ENCODE measurements around the gene PRKAR1B.

DNA sequence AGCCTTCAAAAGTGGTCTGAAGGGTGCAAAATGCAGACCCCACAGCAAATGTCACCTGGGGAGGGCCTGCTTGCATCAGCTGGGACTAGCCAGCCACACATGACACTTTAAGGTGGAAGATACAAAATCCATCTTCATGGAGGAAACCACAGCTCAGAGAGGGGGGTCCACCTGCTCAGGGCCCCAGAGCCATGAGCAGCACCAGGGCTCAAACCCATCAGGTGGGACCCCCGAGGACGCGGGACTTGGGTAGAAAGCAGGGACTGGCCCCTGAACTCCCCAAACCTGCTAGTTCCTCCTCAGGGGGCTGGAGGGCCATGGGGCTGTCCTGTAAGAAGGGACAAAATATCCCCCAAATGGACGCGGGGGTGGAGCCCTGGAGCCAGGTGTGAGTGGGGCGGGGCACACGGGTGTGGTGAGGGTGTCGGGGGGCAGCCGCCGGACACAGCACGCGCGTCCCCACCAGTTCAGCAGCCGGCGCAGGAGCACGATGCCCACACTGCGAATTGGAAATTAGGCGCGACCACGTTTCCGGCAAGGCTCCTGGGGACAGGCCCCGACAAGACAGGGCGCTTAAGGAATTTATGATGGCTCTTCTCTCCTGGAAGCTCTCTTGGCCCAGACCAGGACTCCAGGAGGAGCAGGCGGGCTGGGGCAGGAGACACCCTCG is 215.5 kb downstream of the PRKAR1B start:
- TF ChIP-seq CTCF (tag by site-specific recombination; IDR thresholded peaks at IDR 0.05) = no peak
- no peak for TF ChIP-seq ZNF549 (tag by site-specific recombination; IDR thresholded peaks at IDR 0.05)
- no peak for TF ChIP-seq ZNF677 (tag by site-specific recombination; IDR thresholded peaks at IDR 0.05)
- TF ChIP-seq, protein P1, sequence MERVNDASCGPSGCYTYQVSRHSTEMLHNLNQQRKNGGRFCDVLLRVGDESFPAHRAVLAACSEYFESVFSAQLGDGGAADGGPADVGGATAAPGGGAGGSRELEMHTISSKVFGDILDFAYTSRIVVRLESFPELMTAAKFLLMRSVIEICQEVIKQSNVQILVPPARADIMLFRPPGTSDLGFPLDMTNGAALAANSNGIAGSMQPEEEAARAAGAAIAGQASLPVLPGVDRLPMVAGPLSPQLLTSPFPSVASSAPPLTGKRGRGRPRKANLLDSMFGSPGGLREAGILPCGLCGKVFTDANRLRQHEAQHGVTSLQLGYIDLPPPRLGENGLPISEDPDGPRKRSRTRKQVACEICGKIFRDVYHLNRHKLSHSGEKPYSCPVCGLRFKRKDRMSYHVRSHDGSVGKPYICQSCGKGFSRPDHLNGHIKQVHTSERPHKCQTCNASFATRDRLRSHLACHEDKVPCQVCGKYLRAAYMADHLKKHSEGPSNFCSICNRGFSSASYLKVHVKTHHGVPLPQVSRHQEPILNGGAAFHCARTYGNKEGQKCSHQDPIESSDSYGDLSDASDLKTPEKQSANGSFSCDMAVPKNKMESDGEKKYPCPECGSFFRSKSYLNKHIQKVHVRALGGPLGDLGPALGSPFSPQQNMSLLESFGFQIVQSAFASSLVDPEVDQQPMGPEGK (tag by site-specific recombination; IDR thresholded peaks at IDR 0.05) = no peak
- TF ChIP-seq SALL2 (tag by site-specific recombination; IDR thresholded peaks at IDR 0.05; ENCODE audit: borderline replicate concordance) = no peak
- TF ChIP-seq SP3 (tag by site-specific recombination; IDR thresholded peaks at IDR 0.05) = no peak
- no peak for TF ChIP-seq PRDM4 (tag by site-specific recombination; IDR thresholded peaks at IDR 0.05)
- TF ChIP-seq ZNF274 (IDR thresholded peaks at IDR 0.05; ENCODE audit: low read length) = no peak
- TF ChIP-seq ZNF274 (tag by site-specific recombination; IDR thresholded peaks at IDR 0.05; ENCODE audit: borderline replicate concordance) = no peak
